NCI-H2107 (cell line): ENCODE measurements around the gene PIEZO1.
"Not testable (repeated sequence)": the region's sequence is repeated elsewhere in the genome, so short reads cannot be mapped to it uniquely, and the experiment has no call there.

Source experiments
- DNase-seq: peaks from one replicate; lab custom pipeline; 2025; lab: John Stamatoyannopoulos, UW

PIEZO1 gene

DNA sequence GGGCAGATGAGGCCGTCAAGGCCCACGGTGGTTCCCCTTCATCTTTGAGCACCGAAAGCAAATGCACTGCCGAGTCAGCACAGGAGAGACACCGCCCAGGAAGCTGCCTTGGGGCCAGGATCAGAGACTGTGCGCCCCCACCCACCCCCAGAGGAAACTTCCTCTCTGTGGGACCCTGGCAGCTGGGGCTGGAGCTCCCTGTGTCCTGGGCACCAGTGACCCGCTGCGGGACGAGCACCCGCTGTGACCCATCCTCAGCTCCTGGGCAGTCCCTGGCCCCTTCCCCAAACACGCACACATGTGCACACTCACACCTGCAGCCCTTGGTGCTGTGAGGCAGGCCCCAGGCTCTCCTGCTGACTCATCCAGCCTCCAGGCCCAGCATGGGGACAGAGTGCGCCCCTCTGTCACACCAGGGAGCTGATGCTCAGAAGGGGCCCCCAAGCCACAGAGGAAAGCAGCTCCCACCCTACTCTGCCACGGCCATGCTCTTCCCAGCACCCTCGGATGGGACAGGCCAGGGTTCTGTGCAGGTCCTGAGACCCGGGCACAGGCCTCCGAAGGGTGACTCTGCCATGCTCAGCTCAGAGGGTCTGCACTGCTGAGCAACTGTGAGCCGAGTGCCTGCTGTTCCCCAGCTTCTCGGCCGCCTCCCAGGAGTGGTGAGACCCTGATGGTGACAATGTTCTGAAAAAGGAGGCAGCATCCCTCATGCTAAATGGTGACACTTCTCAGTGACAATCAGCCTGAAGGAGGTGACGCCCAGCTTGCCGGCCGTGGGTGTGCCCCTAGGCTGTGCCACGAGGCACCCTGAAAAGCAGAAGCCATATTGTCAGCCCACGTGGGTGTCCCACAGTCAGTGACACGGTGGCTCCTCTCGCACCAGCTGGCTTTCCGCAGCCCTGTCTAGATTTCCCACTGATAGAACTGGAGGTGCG, 3.6 kb downstream of the PIEZO1 start:
- DNase-seq = no peak

DNA sequence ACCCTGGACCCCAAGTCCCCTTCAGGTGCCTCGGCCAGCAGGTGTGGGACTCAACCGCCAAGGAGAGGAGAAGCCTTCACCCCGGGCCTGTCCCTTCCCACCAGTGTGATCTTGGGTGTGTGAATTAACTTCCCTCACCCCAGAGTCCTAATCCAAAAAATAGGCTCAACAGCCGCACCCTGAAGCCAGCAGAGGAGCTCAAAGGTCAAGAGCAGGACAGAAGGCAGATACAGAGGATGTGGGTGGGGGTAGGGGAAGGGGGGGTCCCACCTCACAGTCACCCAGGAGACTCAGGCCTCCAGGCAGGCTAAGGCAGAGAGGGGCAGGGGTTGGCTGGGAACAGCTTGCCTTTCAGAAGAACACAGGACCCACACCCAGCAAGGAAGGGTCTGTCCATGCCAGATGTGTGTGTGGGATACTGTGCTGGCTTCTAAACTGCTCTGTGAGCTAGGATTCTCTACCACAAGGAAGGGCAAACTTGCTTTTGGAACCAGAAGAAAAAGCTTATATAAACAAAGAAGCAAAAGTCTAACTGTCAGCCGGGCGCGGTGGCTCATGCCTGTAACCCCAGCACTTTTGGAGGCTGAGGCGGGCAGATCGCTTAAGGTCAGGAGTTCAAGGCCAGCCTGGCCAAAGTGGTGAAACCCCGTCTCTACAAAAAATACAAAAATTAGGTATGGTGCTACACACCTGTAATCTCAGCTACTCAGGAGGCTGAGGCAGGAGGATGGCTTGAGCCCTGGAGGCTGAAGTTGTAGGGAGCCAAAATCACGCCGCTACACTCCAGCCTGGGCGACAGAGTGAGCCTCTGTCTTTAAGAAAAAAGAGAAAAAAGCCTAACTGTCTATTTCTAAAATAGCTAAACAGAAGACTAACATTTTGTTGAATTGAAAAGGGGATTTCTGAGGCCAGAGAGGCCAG, 4.6 kb downstream of the PIEZO1 start:
- no peak for DNase-seq

DNA sequence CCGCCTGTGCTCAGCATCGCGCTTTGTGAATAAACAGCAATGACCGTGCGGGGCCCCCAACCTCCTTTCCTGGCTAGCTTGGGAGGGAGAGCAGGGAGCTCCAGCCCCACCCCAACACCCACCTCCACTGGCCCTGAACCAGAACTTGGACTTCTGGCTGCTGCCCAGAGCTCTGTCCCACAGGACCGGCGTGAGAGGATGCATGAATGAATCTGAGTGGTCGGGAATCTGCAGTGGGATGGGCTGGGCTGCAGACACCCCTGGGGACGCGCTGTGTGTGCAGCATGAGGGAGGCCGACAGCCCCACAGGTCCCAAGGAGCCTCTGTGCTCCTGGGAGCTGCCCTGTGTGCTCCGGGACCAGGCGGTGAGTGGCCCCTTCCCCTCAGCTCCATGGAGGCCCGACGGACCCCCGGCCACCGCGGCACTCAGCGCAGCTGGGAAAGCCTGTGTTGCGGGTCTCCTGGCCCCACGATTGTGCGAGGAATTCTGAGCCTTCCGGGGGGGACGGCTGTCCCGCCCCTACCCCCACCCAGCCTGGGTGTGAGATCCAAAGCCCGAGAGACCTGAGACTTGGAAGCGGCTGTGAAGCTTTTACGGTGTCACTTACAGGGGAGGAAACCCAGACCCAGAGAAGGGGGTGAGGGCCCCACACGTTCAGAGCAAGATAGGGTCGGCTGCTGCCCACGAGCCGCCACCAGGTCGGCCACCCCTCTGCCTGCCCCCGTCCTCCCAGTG, 5.4 kb downstream of the PIEZO1 start:
- no peak for DNase-seq

DNA sequence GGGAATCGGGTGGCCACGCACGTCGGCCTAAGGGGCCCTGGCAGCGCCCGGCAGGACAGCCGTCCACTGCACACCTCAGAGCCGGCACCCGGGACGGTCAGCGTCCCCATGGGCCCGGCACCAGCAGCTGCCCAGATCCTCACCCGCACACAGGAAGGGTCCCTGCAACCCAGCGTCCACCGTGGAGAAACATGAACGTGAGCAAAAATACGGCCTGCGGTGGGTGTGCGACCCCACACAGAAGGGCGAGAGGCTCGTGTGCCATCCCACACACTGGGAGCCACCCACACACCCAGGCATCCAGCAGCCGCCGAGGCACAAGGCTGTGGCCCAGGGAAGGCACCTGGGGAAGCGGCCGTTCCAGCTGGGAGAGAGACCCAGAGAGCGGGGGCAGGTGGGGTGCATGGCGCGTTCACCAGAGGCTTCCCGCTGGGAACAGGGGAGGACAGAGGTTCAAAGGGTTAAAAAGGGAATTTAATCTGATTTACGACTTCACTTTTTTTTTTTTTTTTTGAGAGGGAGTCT, 6.4 kb downstream of the PIEZO1 start:
- no peak for DNase-seq

DNA sequence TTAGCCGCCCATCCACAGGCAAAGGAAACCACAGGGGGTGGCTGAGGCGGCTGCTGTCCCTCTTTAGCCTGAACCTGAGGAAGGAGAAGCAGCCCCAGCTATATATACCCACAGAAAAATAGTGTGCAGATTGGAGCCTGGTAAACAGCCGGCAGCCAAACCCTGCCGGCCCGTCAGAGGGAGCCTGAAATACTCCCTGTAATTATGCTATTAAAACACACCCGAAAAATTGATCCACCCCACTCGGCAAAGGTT, 6.8 kb downstream of the PIEZO1 start:
- no peak for DNase-seq

DNA sequence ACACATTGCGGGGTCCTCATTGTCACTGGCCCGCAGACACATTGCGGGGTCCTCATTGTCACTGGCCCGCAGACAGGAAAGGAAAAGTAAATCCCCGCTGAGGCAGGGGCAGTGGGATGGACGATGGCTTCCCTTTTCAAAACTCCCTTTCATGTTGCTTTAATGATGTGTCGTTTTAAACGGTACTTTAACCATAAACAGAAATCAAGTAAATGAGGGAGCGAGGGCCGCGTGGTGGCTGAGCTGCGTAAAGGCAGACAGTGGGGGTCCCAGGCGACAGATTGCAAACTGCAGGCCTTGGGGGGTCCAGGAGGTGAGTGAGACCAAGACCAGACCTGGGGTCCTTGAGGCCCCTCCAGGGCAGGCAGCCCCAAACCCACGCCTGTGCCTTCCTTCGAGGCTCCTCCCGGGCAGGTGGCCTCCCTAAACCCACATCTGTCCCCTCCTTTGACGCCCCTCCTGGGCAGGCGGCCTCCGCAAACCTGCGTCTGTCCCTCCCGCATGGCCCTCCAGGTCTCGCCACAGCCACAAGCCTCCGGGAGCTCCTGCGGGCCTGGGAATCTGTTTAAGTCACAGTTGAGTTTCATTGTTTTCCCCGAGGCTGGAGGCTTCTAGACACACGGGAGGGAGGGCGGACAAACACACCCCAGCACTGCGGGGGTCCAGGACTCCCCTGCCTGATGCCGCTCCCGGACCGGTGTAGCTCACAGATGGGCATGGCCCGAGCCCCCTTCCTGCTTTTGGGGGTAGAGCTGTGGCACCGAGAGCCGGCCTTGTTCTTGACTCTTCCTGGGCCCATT, 7.3 kb downstream of the PIEZO1 start:
- DNase-seq = no peak

DNA sequence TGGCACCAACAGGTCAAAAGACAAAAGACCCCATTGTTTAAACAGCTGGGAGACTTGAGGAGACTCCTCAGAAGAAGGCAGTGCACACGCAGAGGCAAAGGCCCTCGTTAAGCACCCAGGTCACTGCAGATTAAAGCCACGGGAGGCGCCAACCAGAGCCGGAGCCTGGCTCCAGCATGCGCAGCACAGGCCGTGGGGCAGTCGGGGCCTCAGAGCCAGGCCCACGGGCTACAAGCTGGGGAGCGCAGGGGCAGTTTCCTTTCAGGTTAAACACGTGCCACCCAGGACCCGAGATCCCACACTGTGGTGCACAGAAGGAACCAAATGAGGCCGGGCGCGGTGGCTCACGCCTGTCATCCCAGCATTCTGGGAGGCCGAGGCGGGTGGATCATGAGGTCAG, 9.2 kb downstream of the PIEZO1 start:
- DNase-seq = no peak

DNA sequence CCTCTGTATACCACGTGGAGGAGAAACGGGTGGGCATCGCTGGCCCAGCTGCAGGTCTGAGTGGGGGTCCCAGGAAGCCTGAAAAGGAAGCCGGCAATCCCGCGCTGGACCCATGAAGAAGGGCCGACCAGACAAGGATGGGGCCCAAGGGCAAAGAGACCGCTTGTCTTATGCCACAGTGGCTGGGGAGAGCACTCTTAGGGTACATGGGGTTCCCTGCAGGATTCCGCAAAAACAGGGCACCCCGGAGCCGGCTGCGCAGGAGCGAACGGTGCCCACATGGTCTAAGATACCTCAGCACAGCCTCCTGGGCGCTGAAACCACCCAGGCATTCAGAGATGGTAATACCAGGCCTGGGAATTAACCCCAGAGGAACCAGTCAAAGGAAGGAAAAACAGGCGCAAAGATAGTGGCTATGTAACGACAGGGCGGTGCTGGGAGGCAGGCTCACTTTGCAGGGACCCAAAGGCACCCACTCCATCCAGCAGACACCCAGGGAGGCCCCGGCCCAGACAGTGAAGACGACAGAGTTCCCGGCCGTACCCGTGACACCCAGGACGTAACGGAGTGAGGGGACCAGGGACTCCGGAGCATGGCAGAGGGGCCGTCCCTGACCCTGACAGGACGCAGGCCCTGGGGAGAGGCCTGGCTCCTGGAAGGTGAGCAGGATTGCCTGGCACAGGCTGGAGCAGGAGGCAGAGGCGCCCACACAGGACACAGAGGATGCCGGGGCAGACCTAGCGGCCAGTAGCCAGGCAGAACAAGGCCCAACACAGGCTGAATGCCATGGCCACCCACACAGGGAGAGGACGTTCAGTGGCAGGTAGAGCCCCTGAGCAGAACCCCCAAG, 10.3 kb downstream of the PIEZO1 start:
- no peak for DNase-seq

DNA sequence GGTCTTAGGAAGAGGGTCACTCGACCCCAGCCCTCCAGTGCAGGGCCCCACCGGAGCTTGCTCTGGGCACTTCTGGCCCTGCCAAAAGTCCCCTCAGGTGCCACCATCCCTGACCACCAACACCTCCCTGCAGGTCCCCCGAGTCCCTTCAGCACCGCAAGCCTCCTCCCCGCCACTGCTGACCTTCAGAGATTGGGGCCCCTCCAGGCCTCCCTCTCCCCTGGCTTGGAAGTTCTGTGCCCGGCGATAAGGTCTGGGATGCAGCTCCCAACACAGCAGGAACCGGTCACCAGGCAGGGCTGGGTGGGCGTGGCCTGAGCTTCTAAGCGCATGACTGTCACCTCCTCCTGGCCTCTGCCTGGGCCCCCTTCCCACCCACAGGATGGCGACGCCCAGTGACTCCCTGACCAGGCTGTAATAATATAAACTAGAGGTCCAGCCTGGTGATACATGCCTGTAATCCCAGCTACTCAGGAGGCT, 11.2 kb downstream of the PIEZO1 start:
- no peak for DNase-seq

DNA sequence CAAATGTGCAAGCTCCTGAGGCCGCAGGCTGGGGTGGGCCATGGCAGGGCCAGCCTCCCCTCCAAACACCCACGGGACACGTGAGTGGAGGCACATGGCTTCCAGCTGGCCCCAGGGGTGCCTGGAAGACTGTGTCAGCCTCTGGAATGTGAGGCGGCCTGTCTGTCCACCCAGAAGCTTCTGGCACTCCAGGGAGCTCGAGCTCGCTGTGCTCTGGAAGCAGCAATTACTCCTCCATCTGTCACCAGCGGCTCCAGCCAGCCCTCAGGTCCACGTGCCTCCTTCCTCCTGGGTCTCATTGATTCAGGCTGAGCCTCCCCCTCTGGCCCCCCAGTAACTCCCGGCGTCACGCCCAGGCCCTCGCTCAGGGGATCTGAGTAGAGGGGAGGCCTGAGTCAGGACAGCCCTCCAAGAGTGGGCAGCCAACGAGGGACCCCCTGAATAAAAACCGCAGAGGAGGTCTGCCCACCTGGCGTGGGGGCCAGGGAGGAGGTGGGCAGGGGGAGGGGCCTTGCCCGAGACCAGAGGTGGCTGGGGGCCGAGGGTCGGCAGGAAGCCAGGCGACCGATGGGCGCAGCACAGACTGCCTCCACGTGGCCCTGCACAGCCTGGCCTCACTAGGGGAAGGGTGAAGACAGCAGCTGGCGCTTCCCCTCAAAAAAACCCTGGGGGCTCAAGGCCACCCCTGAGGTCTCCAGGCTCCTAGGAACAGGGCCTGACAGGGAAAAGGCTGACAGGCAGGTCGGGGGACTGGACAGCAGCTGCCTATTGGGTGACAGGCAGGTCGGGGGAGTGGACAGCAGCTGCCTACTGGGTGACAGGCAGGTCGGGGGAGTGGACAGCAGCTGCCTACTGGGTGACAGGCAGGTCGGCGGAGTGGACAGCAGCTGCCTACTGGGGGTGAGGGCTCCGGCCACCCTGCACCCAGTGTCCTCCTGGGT, 11.9 kb downstream of the PIEZO1 start:
- DNase-seq = no peak

DNA sequence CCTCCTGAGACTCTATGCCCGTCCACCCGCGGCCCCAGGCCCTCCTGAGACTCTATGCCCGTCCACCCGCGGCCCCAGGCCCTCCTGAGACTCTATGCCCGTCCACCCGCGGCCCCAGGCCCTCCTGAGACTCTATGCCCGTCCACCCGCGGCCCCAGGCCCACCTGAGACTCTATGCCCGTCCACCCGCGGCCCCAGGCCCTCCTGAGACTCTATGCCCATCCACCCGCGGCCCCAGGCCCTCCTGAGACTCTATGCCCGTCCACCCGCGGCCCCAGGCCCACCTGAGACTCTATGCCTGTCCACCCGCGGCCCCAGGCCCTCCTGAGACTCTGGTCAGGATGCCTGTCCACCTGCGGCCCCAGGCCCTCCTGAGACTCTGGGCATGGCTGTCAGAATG, 13.2 kb downstream of the PIEZO1 start:
- not testable (repeated sequence) for DNase-seq

DNA sequence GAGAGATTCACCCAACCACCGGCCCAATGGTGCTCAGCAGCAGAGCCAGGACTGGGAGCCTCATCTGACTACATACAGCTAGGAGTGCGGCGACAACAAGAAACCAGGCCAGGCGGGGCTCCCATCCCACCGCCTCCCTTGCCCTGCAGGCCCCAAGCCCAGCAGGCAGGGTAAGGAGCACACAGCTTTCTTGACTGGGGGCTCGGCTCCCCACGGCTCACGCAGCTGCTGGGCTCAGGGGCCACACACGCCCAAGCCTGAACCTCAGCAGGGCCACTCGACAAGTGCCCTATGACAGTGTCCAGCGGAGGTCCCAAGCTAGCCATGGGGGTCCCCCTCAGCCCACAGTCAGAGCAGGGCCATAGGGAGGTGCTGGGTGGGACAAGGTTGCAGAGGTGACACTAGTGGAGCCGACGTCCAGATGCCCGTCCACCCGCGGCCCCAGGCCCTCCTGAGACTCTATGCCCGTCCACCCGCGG, 13.7 kb downstream of the PIEZO1 start:
- DNase-seq = no peak

DNA sequence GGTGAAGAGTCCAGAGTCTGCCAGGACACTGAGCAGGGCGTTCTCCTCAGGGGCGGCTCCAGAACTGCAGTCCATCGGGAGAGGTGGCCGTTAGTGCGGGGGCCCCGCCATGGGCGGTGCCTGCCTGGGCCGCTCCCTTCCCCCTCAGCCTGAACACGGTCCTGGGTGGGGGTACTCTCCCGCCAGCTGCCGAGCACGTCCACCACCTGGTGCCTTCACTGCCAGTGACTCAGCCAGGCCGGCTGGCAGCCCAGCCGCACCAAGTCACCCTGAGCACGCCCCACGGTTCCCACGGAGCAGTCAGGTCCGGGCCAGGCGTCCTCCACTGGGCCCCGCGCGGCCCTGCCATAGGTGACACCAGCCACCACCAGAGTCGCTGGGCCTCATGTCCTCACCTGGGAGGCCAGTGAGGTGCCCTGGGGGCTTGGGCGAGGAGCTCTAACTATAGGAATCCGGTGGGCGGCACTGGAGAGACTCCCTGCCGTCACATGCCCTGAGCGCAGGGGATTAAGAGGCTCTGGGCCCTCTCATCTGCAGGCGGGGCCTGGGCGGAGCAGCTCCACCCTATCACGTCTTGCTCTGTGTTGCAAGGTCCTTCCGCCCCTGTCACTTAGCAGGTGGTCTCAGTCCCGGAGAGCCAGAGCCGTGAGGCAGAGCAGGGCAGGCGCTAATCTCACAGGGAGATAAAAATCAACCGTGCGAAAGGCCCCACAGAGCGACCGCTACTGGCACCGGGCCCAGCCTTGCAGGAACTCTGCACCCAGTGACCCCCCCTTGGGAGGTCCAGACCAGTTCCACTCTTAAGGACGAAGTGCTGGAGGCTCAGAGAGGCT, 14.3 kb downstream of the PIEZO1 start:
- DNase-seq = no peak

DNA sequence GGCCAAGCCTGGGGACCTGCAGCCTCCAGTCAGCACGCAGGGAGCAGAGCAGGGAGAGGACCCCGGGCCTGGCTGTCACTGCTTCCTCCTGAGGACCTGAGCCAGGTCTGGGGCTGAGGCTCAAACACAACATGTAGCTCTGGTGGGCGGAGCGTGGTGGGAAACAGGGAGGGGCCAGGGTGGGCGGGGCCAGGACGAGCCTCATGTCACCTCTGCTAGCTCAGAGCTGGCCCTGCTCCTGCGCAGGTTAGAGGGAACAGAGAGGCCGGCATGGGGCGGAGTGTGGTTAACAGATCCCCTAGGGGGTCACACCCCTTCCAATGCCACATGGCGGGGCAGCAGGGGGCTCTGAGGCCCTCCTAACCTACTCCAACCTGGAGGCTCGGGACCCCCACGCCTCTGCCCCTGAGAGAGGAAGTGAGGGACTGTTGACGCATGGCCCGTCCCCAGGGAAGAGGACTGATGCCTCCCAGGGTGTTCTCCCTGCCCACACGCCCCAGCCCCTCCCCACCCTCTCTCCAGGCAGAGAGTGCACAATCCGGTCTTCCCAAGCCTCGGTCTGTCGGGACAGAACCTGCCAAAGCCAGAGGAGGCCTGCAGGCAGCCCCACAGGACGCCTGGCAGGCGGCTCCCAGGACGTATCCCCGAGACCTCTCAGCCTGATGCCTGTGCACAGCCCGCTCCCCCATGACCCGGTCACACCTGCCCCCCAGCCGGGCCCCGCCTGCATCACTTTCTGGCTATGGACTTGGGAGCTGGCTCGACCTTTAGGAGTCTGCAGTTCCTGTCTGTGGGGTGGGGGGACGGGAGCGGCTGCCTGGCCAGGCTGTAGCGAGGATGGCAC, 15.2 kb downstream of the PIEZO1 start:
- DNase-seq = no peak

DNA sequence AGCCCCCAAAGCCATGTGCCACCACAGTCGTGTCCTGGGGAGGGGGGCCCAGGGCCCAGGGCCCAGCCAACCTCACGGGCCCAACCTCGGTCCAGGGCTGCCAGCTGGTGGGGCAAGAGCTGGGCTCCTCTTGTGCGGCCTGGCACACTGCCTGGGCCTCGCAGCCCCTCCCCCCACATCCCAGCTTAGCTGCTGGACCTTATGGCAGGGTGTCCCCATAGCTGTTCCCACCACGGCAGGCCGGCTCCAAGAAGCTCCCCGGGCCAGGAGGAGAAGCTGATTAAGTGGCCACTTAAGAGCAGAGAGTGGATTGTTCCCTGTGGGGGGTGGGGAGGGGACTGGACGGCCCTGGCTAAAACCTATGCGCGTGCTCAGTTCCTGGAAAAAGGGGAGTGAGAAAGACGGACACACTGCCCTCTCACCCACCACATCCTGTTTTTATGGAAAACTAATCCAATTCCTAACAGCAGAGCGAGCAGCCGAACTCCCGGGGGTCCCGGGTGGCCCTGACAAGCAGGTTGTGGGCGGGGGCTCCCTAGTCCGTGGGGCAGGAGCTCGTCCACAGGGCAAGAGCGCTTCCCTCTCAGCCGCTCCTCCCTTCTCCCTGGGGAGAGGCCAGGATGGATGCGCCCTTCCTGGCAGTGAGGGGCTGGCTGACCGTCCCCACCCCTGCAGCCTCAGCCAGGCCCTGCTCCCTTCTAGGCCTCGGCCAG, 16.8 kb downstream of the PIEZO1 start:
- no peak for DNase-seq

DNA sequence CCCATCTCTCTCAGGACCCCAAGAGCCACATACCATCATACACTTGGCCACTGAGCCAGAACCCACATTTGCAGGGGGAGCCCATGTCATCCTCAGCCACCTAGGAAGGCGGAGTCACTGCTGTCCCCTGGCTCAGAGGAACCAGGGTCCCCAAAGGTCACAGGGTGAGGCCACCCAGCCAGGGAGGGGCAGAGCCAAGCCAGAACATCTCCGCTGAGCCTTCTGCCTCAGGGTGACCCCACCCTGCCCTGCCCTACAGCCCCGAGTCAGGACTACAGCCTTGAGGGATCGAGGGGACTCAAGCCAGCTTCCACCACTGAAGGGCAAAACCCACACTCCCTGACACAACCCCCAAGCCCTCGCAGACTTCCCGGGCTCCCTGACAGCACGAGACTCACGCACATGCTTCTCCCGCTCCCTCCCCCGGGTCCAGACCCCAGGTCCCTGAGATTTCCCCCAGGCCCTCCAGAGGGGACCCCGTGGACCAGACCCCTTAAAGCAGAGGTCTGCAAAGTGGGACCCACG, 17.4 kb downstream of the PIEZO1 start:
- no peak for DNase-seq
